GM19351 (cell line): ENCODE results near the gene POLA2.
A peak's percentile ranks its signal among the peaks of the same experiment; 100 is the strongest.

Experiments used
- ATAC-seq: cut with Tn5 transposase; IDR thresholded peaks from one replicate; pipeline ENCODE4 v1.9.1; 2021; ENCODE audit warnings: mild to moderate bottlenecking, moderate library complexity; ENCODE audit not compliant: unreplicated experiment

Gene POLA2

DNA sequence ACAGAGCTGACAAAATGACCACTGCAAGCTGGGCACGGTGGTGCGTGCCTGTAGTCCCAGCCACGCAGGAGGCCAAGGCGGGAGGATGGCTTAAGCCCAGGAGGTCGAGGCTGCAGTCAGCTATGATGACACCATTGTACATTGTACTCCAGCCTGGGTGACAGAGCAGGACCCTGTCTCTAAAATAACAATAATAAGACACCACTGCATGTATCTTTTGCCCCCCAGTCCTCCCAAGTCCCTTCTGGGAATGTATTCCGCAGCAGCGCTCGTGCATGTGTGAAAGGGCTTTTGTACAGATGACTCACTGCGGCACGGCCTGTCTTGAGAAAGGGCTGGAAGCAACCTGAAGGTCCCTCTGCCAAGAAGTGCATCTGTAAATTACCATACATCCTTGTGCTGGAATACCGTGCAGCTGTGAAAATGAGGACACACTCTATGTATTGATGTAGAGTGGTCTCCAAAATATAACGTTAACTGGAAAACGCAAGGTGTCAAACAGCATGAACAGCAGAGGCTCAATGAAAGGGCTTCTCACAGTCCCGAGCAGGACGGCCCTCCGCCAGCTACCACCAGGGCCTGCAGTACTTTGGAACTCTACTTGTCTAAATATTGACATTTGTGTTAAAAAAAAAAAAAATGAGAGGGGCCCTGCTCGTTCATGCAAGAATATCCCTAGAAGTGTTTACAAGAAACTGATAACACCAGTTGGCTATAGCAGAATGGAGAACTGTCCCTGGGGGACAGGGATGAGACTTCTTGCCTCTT, 43.9 kb downstream of the POLA2 start:
- no peak for ATAC-seq

DNA sequence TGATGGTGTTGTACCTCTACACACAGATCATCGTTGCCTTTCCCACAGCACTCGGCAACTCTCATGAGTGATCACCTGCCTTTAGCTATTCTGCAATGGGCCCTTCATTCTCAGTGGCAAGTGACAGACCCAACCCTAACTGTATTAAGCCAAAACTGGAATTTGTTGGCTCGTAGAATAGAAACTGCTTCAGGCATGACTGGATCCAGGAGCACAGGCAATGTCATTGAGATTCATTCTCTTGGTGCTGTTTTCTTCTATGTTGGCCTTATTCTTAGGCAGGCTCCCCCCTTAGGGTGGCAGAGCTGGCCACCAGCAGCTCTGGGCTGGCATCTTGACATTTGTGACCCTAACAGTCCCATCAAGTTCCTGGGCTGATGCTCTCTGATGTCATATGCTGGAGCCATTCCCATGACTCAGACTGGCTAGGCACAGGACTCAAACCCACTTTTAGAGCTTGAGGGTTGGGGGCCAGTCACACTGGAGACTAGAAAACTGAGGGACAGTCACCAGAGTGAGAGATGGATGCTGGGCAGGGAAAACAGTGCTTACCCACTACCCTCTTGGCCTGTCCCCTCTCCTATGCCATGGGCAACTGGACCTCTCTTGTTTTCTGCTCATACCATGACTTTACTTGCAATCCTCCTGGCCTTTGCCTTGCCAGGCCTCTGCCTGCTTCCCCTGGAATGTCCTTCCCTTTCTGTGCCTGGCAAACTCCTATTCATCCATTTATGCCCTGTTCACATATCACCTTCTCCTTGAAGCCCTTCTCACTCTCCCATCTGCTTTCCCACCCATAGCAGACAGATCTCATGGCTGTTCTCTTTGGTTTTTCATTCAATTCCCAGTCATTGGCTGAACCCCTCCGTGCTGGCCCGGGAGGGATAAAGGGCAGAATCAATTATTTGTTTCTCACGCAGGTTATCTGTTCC, 45.8 kb downstream of the POLA2 start:
- ATAC-seq = no peak

DNA sequence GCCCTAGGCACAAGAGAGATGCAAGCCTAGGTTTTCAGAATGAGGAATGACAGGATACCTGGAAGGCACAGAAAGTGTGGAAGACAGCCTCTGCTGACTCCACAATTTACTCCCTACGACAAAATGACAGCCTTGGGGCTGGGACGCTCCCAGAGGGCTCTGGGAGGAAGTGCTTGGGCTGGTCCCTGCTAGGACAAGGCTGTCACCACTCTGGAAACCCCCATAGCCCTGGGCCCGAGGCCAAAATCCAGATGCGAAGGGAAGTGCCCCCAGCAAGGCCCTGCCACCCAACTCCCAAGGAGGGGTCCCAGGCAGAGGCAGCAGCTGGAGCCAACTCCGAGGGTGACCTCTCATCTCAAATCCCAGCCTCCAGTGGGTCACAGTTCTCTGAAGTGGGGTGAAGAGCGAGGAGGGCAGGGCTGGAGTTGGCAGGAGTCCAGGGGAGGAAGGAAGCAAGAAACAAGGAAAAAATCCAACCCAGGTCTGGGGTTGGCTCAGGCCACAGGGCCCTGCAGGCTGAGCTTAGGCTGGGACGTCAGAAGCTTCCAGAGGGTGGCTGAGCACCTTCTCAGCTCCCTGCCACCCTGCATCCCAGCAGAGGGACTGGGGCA, 46.6 kb downstream of the POLA2 start:
- no peak for ATAC-seq

DNA sequence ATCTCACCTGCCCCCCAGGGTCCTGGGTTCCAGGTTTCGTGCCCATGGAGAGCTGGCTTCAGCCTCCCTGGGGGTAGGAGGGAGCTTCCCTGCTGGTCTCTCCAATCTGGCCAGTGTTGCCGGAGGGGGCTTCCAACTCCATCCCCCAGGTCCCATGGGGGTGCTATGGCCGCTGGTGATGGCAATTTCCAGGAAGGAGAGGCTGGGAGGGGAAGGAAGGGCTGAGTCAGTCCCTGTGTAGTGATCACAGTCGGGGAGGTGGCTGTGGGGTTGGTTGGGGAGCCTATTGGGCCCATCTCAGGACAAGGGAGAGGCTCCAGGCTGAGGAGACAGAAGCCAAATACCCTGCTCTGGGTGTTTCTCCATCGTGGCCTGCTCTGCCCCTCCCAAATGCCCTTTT, 47.2 kb downstream of the POLA2 start:
- no peak for ATAC-seq

DNA sequence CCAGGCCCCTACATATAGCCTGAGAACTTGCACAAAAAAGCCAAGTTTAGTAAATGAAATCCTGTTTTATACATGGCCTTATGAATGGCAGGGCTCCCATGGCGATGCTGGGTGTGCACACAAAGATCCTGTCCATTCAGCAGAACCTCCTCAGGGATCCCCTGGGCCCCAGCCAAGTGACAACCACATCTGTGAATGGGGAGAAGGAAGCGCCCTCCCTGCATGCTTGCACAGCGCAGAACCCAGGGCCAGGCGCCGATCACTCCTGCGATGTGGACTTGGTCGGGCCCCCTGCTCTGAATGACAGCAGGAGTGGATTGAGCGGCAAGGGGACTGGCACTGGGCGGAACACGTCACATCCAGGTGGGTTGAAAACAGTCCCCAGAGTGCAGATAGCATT, 48.5 kb downstream of the POLA2 start:
- no peak for ATAC-seq

DNA sequence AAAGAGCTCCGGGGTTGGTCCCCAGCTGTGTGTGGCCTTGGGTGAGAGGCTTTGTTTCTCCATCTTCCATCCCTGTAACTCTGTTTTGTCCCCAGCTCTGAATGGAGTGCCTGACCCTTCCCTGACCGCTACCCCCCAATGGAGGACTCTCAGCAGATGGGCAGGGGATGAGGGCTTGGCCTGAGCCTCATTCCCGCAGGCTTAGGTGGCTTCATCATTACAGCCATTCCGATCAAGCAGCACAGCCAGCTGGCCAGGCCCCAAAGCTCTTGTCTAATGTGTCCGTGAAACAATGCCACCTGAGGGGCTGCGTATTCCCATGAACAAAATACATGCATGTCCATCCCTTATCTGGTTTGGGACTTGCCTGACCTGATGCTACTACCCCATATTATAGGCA, 49.0 kb downstream of the POLA2 start:
- ATAC-seq = no peak

DNA sequence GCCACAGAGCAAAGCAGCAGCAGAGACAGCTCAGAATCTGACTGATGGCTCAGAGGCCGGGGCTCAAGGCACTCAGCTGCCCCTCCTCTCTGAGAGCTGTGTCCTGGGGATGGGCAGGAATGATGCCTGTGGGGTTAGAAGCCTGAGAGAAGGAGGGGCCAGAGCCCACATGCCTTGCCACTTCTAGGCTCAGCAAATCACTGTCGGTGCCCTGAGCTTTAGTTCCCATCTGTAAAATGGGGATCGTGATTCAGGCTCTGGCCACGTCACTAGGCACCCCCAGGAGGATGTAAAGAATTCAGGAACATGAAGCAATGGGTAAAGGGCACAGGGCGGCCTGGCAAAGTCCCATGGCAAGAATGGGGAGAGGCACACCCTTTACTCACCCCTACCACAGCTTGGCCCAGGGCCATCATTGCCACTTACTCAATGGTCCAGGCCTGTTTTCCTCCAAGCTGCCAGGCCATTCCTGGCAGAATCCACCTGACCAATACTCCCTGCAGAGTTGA, 49.5 kb downstream of the POLA2 start:
- ATAC-seq = no peak

DNA sequence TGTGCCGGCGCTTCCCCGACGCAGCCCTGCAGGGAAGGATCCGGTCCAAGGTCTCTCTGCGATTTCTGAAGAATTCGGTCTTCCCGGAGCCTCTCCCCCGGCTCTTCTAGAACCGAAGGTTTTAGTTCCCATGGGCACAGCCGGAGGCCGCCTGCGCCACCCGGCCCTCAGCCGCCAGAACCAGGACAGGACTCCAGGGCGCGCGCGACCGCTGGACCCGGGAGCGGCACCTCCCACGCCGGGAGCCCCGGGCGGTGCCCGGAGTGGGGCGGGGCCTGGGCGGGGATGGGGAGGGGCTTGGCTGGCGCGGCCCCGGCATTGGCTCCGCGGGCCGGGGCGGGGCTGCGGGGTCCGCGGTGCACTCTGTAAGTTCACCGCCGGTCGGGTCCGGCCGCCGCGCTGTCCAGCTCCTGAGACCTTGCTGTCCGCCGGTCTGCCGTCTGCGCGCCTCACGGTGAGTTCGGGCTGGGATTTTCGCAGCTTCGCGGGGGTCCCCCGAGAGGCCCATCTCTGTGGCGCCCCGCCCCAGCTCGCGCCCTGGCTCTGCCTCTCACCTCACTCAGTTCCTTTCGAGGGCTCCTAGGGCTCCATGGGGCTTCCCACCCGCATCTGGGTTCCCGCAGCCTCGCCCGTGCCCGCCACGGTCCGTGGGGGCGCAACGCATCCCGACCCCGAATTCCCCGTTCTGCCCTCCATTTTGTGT, 52.9 kb downstream of the POLA2 start, which contains the start of gene CDC42EP2:
Gene CDC42EP2 (plus strand): TSS at position 366 of the 703 bp plus-strand sequence. CDS start 6,033 bp downstream, outside the sequence.
- ATAC-seq = peak; percentile 75

DNA sequence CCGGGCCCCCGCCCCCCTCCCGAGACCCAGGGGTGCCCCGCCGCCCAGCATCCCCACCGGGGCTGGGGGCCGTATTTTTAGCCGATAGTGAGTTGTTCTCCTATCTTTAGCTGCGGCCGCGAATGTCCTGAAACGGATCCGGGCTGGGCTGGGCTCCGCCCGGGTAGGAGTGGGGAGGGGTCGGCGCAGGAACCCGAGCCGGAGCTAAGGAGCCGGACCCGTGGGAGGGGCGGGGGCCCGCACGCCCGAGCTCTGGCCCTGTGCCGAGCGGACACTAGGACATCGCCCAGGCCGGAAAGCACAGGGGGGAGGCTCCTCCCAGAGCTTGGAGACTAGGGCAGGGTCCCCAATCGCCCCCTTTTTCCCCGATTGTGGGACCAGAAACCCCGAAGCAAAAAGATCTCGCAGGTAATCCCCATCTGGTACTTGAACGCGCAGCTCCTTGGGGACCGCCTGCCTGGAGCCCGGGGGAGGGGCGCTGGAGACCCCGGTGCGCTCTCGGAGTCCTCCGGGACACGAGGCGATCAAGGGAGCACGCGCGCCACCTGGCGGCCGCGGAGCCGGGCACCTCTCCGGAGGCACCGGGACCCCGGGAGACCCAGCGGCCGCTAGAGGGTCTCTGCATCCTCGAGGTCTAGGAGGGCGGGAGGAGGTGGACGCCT, 53.6 kb downstream of the POLA2 start:
- no peak for ATAC-seq

DNA sequence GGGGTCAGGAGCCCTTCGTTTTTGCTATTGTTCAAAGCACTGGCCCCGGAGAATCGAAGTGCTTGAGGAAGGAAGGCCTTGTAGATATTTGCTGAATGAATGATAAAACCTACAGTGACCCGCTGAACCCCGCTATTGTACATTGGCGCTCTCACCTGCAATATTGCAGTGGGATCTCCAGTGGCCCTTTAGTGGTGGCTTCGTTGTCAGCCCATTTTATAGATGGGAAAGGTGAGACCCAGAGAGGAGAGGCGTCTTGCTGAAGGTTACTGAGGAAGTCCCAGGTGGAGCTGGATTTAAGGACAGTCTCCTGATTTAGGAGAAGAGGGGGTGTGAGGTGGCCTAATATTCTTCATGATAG, 54.1 kb downstream of the POLA2 start:
- ATAC-seq = no peak

DNA sequence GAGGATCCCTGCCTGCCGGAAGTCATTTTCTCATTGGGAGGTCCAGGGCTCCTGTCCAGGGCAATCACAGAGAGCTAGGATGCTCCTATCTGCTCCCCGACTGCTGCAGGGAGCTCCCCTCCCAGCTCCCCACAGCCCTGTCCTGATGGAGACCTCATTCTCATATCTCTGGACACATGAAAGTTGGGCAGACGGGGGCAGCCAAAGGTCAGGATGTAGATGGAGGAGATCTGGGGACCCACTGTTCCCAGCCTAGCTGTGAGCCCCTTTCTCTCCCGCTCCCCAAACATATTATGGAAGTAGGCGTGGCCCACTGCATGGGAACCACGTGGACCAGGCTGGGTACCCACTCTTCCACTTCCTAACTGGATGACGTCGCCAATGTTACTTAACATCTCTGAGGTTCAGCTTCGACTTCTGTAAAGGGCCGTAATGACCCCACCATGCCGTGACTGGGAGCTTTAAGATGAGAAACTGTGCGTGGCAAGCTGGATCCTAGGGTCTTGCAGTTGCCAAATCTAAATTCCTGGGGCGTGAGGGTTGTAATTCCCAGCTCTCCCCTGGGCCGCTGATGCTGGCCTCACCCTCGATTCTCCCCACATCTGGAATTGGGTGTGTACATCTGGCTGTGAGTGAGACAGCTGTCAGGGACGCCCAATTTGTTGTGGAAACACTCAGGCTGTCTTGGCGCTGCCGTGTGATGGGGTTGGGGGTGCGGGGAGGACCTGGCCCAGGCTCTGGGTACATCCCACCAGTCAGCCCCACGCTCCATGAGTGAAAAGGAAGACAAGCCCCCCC, 54.7 kb downstream of the POLA2 start:
- no peak for ATAC-seq

DNA sequence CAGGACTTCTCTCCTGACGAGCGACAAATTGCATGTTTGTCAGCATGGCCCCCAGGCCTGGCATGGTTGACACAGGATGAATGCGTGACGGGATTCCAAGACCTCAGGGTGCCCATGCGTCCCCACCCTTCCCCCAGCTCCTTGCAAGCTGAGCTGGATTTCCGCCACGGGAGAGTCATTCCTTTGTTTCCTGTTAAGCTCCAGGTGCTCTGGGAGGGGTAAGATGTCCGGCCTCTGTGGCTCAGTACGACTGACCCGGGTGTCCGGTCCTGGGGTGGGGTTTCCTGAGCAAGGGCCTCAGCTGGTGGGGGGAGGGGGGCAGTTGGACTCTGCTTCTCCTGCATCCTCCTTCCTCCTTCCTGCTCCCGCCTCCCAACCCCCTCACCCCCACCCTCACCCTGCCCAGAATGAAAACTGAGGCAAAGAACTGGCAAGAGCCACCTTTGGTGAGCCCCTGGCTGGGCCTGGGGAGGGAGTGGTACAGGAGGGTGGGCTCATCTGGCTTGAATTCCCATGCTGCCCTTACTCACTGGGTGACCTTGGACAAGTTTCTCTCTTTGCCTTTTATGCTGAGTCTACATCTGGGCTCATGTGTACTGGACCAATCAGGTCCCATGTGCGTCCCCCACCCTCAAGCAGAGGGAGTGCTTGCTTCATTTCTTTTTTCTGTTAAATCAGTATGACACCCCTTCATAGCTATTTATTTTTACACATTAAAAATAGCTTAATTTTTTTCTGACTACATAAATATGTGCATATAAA, 55.4 kb downstream of the POLA2 start:
- no peak for ATAC-seq

DNA sequence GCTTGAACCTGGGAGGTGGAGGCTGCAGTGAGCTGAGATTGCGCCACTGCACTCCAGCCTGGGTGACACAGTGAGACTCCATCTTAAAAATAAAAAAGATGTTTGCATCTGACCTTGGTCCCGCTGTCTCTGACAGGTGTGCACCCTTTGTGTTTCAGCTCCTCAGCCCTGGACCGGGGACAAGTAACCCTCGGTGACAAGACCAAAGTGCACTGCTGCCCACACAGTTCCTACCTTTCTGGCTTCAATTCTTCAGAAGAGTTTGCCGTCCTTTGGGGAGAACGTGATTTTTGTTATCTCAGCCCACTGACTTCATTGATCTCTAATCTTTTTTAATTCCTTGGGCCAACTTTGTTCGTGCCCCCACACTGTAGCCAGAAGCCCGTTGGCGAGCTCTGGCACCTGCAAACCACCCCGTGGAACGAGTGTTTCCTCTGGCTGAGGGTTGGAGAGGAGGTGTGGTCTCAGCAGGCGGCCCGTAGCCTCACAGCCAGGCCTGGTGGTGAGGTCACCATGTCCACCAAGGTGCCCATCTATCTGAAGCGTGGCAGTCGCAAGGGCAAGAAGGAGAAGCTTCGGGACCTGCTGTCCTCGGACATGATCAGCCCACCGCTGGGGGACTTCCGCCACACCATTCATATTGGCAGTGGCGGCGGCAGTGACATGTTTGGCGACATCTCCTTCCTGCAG, 58.8 kb downstream of the POLA2 start:
- no peak for ATAC-seq

DNA sequence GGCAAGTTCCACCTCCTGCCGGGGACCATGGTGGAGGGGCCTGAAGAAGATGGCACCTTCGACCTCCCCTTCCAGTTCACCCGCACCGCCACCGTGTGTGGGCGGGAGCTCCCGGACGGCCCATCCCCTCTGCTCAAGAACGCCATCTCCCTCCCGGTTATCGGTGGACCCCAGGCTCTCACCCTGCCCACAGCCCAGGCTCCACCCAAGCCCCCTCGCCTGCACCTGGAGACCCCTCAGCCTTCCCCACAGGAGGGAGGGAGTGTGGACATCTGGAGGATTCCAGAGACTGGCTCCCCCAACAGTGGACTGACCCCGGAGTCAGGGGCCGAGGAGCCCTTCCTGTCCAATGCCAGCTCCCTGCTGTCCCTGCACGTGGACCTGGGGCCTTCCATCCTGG, 59.3 kb downstream of the POLA2 start:
- ATAC-seq = no peak

DNA sequence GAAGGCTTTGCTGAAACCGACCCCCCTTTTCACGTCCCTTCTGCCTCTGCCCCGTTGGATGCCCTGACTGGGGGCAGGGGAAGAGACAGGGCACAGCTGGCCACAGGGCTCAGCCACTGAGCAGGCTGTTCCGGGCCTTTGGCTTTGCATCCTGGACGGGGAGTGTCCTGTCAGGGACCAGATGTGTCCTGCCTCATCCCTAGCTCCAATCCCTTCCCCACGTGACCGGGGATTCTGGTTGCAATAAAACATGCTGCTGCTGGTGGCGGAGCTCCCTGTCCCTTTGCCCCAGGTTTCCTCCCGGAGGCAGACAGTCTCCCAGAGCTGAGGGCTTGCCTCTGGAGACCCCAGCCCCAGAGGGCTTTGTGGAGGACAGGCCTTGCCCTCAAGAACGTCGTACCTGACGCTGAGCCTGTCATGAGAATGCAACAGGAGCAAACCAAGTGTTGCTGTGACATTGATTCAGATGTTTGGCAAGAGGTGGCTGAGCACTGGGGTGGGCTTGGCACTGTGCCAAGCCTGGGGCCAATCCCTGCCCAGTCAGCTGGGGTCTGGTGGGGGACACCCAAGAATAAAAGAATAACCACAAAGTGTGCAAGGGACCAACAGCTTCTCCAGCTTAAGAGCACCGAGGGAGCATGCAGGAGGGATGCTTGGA, 60.2 kb downstream of the POLA2 start:
- no peak for ATAC-seq

DNA sequence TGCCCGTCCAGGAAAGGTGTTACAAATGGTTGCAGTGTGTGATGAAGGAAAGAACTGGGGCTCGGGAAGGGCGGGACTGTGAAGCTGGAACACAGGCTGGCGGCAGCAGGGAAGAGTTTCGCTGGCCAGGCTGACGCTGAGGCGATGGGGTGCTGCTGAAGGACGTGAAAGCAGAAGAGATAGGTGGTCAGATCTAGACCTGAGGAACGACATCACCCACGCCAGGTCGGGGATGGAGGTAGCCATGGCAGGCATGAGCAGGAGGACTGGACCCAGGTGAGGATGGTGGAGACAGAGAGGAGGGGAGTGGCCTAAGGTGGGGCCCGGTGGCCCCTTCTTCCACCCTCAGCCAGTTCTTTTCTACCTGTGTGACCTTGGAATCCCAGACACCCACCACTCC, 62.1 kb downstream of the POLA2 start:
- ATAC-seq = no peak

DNA sequence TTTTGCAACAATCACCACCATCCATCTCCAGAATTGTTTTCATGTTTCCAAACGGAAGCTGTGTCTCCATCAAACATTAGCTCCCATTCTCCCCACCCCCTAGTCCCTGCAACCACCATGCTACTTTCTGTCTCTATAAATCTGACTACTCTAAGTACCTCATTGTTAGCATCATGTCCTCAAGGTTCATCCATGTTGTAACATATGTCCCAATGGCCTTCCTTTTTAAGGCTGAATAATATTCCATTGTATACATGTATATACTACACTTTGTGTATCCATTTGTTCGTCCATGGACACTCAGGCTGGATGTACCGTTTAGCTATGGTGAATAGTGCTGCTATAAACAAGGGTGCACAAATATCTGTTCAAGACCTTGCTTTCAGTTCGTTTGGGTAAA, 63.7 kb downstream of the POLA2 start:
- no peak for ATAC-seq

DNA sequence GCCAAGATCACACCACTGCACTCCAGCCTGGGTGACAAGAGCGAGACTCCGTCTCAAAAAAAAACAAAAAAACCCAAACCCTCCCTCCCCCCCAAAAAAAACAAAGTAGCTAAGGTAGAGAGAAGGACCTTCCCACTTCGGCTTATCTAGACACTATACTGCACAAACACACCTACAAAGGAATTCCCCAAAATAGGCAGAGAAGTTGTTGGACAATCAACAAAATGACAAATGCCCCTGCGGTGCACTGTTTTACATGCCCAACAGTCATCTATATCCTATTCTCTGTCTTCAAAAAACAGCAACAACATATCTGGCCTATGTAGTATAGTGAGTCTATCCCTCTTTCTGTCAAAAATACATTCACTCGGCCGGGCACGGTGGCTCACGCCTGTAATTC, 65.3 kb downstream of the POLA2 start:
- ATAC-seq = no peak
